Smooth muscle cell (in vitro differentiated cells): Measurements from ENCODE around the gene RASSF6. TPM values are rescaled to one million over a fixed set of nuclear protein-coding genes. Genes with fewer than 3 reads are reported as not detected.

Source experiments
- DNase-seq: peaks from one replicate; lab custom pipeline; 2025; ENCODE audit not compliant: unreplicated experiment; lab: John Stamatoyannopoulos, UW
- H2AFZ ChIP-seq: fragments of 200-600 bp; sonication (generic); 2 replicates; pipeline ENCODE4 v1.6.0; 2016; ENCODE audit warnings: antibody characterized with exemption, low read depth, mild to moderate bottlenecking
- H3F3A ChIP-seq: fragments of 200-600 bp; sonication (generic); 2 replicates; pipeline ENCODE4 v1.6.0; 2017; ENCODE audit warnings: antibody characterized with exemption, low read depth
- H3K27ac ChIP-seq: fragments of 200-600 bp; sonication (generic); 2 replicates; pipeline ENCODE4 v1.5.1; 2016; ENCODE audit warnings: low read depth, mild to moderate bottlenecking
- H3K27me3 ChIP-seq: fragments of 200-600 bp; sonication (generic); 2 replicates; pipeline ENCODE4 v1.6.1; 2016; ENCODE audit warnings: low read depth, mild to moderate bottlenecking
- H3K36me3 ChIP-seq: fragments of 200-600 bp; sonication (generic); 2 replicates; pipeline ENCODE4 v1.5.1; 2016; ENCODE audit warnings: low read depth
- H3K4me1 ChIP-seq: fragments of 200-600 bp; sonication (generic); 2 replicates; pipeline ENCODE4 v1.5.1; 2016; ENCODE audit warnings: low read depth
- H3K4me2 ChIP-seq: fragments of 200-600 bp; sonication (generic); 2 replicates; pipeline ENCODE4 v1.6.0; 2016; ENCODE audit warnings: mild to moderate bottlenecking
- H3K4me3 ChIP-seq: fragments of 200-600 bp; sonication (generic); 2 replicates; pipeline ENCODE4 v1.5.1; 2016; ENCODE audit warnings: mild to moderate bottlenecking
- H3K79me2 ChIP-seq: fragments of 200-600 bp; sonication (generic); 2 replicates; pipeline ENCODE4 v1.6.0; 2016; ENCODE audit warnings: low read depth, mild to moderate bottlenecking
- H3K9ac ChIP-seq: fragments of 200-600 bp; sonication (generic); 2 replicates; pipeline ENCODE4 v1.6.0; 2016; ENCODE audit warnings: low read depth
- H3K9me3 ChIP-seq: fragments of 200-600 bp; sonication (generic); replicated peaks from 2 replicates; pipeline ENCODE4 v1.5.1; 2016; ENCODE audit warnings: low read depth
- H4K20me1 ChIP-seq: fragments of 200-600 bp; sonication (generic); 2 replicates; pipeline ENCODE4 v1.6.0; 2016; ENCODE audit warnings: low read depth
- WGBS: methylation state at CpG from one replicate; pipeline ENCODE4 v1.1.7; 2016; ENCODE audit warnings: low lambda C conversion rate; 5-methylcytosine and 5-hydroxymethylcytosine counted together
- polyA plus RNA-seq: library from polyadenylated mRNA; unstranded; fragments of >200 nt; fragmentation: Nextera tagmentation; extraction: Ambion mirVana; gene quantifications from 2 replicates; pipeline ENCODE4 v1.2.1, GENCODE V29; 2016
- total RNA-seq: library from RNA; depleted of rRNA; stranded (reverse); fragments of >200 nt; gene quantifications from 2 replicates; pipeline ENCODE4 v1.2.3, GENCODE V29; 2014
- TF ChIP-seq, protein P1 (sequence below): fragments of 200-600 bp; sonication (generic); IDR thresholded peaks from 2 replicates; pipeline ENCODE4 v1.5.1; 2017; ENCODE audit warnings: borderline replicate concordance, mild to moderate bottlenecking, antibody characterized with exemption; ENCODE audit not compliant: insufficient read depth, poor library complexity, severe bottlenecking

RASSF6 gene
- total and polyA plus RNA-seq, 2 experiments from 2014 or later = 0.09 TPM; not detected in 1

DNA sequence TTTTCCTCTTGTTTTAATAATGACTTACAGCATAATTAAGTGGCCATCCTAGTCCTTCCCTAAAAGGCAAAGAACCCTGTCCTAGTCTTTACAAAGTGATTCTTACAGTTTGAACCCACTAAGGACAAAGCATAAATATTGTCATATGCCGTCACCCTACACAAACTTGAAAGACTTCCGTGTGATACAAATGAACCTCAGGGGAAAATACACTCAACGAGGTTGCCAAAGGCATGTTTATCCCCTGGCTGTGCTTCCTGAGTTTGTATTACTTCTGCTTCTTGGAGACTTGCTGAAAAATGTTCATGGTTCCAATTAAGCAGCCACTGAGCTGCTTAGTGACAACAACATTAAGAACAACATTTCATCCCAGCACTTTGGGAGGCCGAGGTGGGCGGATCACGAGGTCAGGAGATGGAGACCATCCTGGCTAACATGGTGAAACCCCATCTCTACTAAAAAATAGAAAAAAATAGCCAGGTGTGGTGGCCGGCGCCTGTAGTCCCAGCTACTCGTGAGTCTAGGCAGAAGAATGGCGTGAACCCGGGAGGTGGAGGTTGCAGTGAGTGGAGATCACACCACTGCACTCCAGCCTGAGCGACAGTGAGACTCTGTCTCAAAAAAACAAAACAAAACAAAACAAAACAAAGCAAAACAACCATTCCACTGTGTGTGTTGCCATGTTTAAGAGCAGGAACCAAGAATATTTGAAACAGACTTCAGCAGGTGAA, 16.2 kb downstream of the RASSF6 start:
- H3K9ac ChIP-seq = no peak overlapping the region
- H3K36me3 ChIP-seq = no peaks in the 10 kb centered on the region
- H3K27me3 ChIP-seq = no peaks in the 10 kb centered on the region
- H3K79me2 ChIP-seq = no peaks in the 10 kb centered on the region
- 92% methylated on average over 12 of the region's 12 CpGs for WGBS
- no peak for DNase-seq
- H3K4me1 ChIP-seq = no peaks in the 10 kb centered on the region
- peak overlapping the region; percentile 8 for H3K27ac ChIP-seq
- no peak overlapping the region for H3K4me3 ChIP-seq
- H3K4me2 ChIP-seq = peak overlapping the region; percentile 0
- TF ChIP-seq, protein P1, sequence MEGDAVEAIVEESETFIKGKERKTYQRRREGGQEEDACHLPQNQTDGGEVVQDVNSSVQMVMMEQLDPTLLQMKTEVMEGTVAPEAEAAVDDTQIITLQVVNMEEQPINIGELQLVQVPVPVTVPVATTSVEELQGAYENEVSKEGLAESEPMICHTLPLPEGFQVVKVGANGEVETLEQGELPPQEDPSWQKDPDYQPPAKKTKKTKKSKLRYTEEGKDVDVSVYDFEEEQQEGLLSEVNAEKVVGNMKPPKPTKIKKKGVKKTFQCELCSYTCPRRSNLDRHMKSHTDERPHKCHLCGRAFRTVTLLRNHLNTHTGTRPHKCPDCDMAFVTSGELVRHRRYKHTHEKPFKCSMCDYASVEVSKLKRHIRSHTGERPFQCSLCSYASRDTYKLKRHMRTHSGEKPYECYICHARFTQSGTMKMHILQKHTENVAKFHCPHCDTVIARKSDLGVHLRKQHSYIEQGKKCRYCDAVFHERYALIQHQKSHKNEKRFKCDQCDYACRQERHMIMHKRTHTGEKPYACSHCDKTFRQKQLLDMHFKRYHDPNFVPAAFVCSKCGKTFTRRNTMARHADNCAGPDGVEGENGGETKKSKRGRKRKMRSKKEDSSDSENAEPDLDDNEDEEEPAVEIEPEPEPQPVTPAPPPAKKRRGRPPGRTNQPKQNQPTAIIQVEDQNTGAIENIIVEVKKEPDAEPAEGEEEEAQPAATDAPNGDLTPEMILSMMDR = no peak
- H3F3A ChIP-seq = no peaks in the 10 kb centered on the region
- H3K9me3 ChIP-seq = no peaks in the 10 kb centered on the region
- no peaks in the 10 kb centered on the region for H4K20me1 ChIP-seq
- no peak overlapping the region for H2AFZ ChIP-seq

DNA sequence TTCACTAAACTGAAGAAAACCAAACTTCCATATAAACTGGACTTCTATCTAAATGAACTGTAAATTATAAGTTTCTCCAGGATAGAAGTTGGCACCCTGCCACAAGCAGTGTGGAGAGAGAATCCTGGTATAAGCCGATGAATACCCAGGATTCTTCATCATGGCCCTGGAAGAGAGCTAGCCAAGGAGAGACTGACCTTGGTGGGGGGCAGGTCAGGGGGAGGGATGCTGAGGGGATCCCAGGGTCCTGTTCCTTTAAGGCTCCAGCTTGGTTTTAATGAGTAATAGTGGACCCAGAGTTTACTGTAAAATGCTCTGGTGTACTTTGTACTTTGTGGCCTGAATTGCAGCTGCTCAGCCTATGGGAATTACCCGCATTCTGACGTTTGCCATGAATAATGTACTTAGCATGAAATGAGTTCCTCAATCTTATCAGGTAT, 16.9 kb downstream of the RASSF6 start:
- no peaks in the 10 kb centered on the region for H3K36me3 ChIP-seq
- H3K9ac ChIP-seq = no peak overlapping the region
- WGBS = 65% methylated on average over 3 of the region's 3 CpGs
- H3K4me3 ChIP-seq = no peak overlapping the region
- no peak overlapping the region for H2AFZ ChIP-seq
- TF ChIP-seq, protein P1 = no peak
- no peaks in the 10 kb centered on the region for H3K27me3 ChIP-seq
- H3K27ac ChIP-seq = peak overlapping the region; percentile 8
- H3K9me3 ChIP-seq = no peaks in the 10 kb centered on the region
- H3K4me2 ChIP-seq = peak overlapping the region; percentile 0
- no peaks in the 10 kb centered on the region for H4K20me1 ChIP-seq
- H3F3A ChIP-seq = no peaks in the 10 kb centered on the region
- H3K79me2 ChIP-seq = no peaks in the 10 kb centered on the region
- no peak for DNase-seq
- H3K4me1 ChIP-seq = no peaks in the 10 kb centered on the region

DNA sequence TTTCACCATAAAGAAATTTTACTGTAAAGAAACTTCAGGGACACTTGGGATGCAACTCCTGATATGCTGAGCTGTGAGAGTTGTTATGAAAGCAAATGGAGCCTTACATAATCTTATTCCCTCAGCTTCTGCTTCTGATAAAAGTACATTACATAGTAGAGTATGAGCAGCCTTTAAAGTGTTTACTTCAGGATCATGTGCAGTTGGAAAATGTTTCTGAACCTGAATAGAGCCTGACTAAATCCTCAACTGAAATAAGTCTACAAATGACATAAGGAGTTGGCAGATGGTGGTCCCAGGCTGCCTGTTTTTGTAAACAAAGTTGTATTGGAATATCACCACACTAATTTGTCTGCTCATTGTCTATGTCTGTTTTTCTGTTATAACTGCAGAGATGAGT, 19.3 kb downstream of the RASSF6 start:
- Histone ChIP-seq H4K20me1 (no peaks in the 10 kb centered on the region), H3K4me1 (no peaks in the 10 kb centered on the region), H2AFZ (no peak overlapping the region), H3K4me3 (no peak overlapping the region), H3K9me3 (no peaks in the 10 kb centered on the region), H3K27ac (no peak overlapping the region), H3K27me3 (no peaks in the 10 kb centered on the region), H3F3A (no peaks in the 10 kb centered on the region), H3K4me2 (no peak overlapping the region), H3K9ac (no peak overlapping the region), H3K36me3 (no peaks in the 10 kb centered on the region), H3K79me2 (no peaks in the 10 kb centered on the region)
- no peak for DNase-seq
- TF ChIP-seq, protein P1 = no peak

DNA sequence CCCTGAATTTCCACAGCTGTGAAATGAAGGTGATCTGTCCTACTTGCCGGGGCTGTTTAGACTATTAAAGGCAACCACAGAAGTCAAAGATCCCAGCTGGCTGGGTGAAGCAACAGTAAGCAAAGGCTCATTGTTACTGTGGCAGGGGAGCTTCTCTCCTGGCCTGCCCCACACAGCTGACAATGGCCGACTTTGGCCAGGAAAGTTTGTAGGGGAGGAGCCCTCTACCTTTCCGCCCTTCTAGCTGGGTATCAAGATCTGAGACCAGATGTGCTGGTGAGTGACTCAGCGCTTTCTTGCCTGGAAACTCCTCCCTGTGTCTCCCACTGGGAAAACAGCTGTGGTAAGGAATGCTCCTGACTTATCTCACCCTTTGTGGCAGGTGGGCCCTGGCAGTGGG, 21.1 kb downstream of the RASSF6 start:
- H3K4me1 ChIP-seq = no peaks in the 10 kb centered on the region
- H3K9me3 ChIP-seq = no peaks in the 10 kb centered on the region
- H3K4me3 ChIP-seq = no peak overlapping the region
- DNase-seq = no peak
- no peaks in the 10 kb centered on the region for H4K20me1 ChIP-seq
- no peaks in the 10 kb centered on the region for H3K36me3 ChIP-seq
- no peak overlapping the region for H3K27ac ChIP-seq
- H3K9ac ChIP-seq = no peak overlapping the region
- H3K79me2 ChIP-seq = no peaks in the 10 kb centered on the region
- no peaks in the 10 kb centered on the region for H3K27me3 ChIP-seq
- WGBS = 22% methylated on average over 4 of the region's 4 CpGs
- H3K4me2 ChIP-seq = no peak overlapping the region
- no peak overlapping the region for H2AFZ ChIP-seq
- TF ChIP-seq, protein P1 = no peak
- H3F3A ChIP-seq = no peaks in the 10 kb centered on the region
